T-cell (primary cell): ENCODE data around the gene PDXDC1. TPM values are rescaled to one million over a fixed set of nuclear protein-coding genes. Genes with fewer than 3 reads are reported as not detected.
"Not testable (repeated sequence)": the region's sequence is repeated elsewhere in the genome, so short reads cannot be mapped to it uniquely, and the experiment has no call there.

Experiments used
- ATAC-seq, 4 experiments: fragments of 200-7000 bp in 3 of 4; fragments of 150-1000 bp in 1 of 4; cut with Tn5 transposase; replicated peaks in 1 of 4; 1 replicate in 3 of 4; 2 replicates in 1 of 4; pipeline ENCODE4 v1.10.0; 2021; ENCODE audit warnings: moderate library complexity in 3 of 4, mild to moderate bottlenecking in 2 of 4, moderate number of reproducible peaks in 1 of 4
- CTCF ChIA-PET, 2 donors: fragments of 300-600 bp; sonication (Branson Sonifier 250); formaldehyde crosslinking; loops; one replicate each; lab custom pipeline; 2022; ENCODE audit warnings: antibody characterized with exemption in 2 of 2; lab: Charles Lee
- POLR2A ChIA-PET, 2 donors: fragments of 300-600 bp; sonication (Branson Sonifier 250); formaldehyde crosslinking; loops; one replicate each; lab custom pipeline; 2022; ENCODE audit warnings: antibody characterized with exemption in 2 of 2; lab: Charles Lee
- DNase-seq, 35 experiments: peaks; one replicate each; pipeline versions ENCODE4 v3.0.0 to v3.0.0-alpha.2; 2013 to 2023
- H3K27ac ChIP-seq: one replicate; pipeline ENCODE4 v1.5.1; 2013; ENCODE audit warnings: low read length
- H3K27me3 ChIP-seq, 2 experiments: replicated peaks in 1 of 2; 1 replicate in 1 of 2; 2 replicates in 1 of 2; pipeline versions ENCODE4 v1.6.1 to v1.7.0; 2013; ENCODE audit warnings: low read length in 1 of 2, mixed read lengths in 1 of 2; ENCODE audit not compliant: control insufficient read depth in 2 of 2, insufficient read depth in 2 of 2; ENCODE audit errors: extremely low read depth in 1 of 2
- H3K36me3 ChIP-seq, 2 donors: 1 replicate in 1 of 2; 2 replicates in 1 of 2; pipeline versions ENCODE4 v1.6.1 to v1.7.0; 2013; ENCODE audit warnings: low read length in 1 of 2; ENCODE audit not compliant: control insufficient read depth in 2 of 2, insufficient read depth in 1 of 2; ENCODE audit errors: extremely low read depth in 1 of 2
- H3K4me1 ChIP-seq, 2 experiments: 1 replicate in 1 of 2; 2 replicates in 1 of 2; pipeline versions ENCODE4 v1.6.1 to v1.7.0; 2013; ENCODE audit warnings: low read length in 2 of 2, mixed read lengths in 1 of 2; ENCODE audit not compliant: insufficient read depth in 2 of 2, control insufficient read depth in 1 of 2; ENCODE audit errors: extremely low read depth in 1 of 2
- H3K4me3 ChIP-seq, 2 donors: 1 replicate in 1 of 2; 2 replicates in 1 of 2; pipeline versions ENCODE4 v1.5.1 to v1.7.0; 2013; ENCODE audit warnings: mild to moderate bottlenecking in 2 of 2, low read length in 1 of 2, moderate library complexity in 1 of 2; ENCODE audit not compliant: control insufficient read depth in 1 of 2; ENCODE audit errors: extremely low read depth in 1 of 2
- H3K9me3 ChIP-seq: 2 replicates; pipeline ENCODE4 v1.7.0; 2013
- H3K27ac Mint-ChIP-seq, 2 donors: one replicate each; pipeline ENCODE4 v1.8.0; 2020 to 2021; ENCODE audit warnings: mild to moderate bottlenecking in 2 of 2, mixed read lengths in 2 of 2
- H3K27me3 Mint-ChIP-seq, 2 donors: one replicate each; pipeline ENCODE4 v1.8.0; 2021 to 2022; ENCODE audit warnings: mixed read lengths in 2 of 2
- H3K36me3 Mint-ChIP-seq: one replicate; pipeline ENCODE4 v1.8.0; 2021; ENCODE audit warnings: mixed read lengths
- H3K4me1 Mint-ChIP-seq, 3 donors: one replicate each; pipeline ENCODE4 v1.8.0; 2020 to 2022; ENCODE audit warnings: mixed read lengths in 3 of 3, mild to moderate bottlenecking in 1 of 3
- H3K4me3 Mint-ChIP-seq, 3 donors: one replicate each; pipeline ENCODE4 v1.8.0; 2020 to 2022; ENCODE audit warnings: mild to moderate bottlenecking in 3 of 3, mixed read lengths in 3 of 3, moderate library complexity in 3 of 3
- H3K9me3 Mint-ChIP-seq, 3 donors: one replicate each; pipeline ENCODE4 v1.8.0; 2020 to 2022; ENCODE audit warnings: mixed read lengths in 3 of 3
- WGBS: methylation state at CpG from one replicate; pipeline ENCODE4 v1.1.5; 2013; ENCODE audit warnings: missing lambda C conversion rate; ENCODE audit not compliant: insufficient coverage; 5-methylcytosine and 5-hydroxymethylcytosine counted together
- total RNA-seq, 35 experiments: library from RNA in 6 of 35; stranded (reverse) in 6 of 35; fragments of 120-200 nt in 1 of 35; gene quantifications; one replicate each; pipeline versions ENCODE4 v1.2.1 to v1.2.4 and lab custom pipeline; 2013 to 2026

PDXDC1 gene
- total RNA-seq, 5 donors from 2014 or later (not counting 1 experiment from before 2014, with no cell fraction given) = 63.3 to 84.7 (median 72.4) TPM

GRCh38 chr16:15100372-15100987 lies 125.7 kb downstream of the PDXDC1 start:
- 100% methylated on average over 1 of the region's 5 CpGs for WGBS
- H3K9me3 Mint-ChIP-seq = not testable (repeated sequence)

GRCh38 chr16:15127641-15128425 lies 153.0 kb downstream of the PDXDC1 start:
- H3K4me1 Mint-ChIP-seq, H3K4me1 ChIP-seq, POLR2A ChIA-PET, ATAC-seq, H3K27ac ChIP-seq, DNase-seq, H3K27me3 ChIP-seq, H3K36me3 ChIP-seq, H3K9me3 Mint-ChIP-seq, H3K4me3 ChIP-seq, H3K27me3 Mint-ChIP-seq, CTCF ChIA-PET, H3K4me3 Mint-ChIP-seq, H3K9me3 ChIP-seq, H3K36me3 Mint-ChIP-seq, H3K27ac Mint-ChIP-seq: not testable (repeated sequence)
- WGBS = no CpG with 5 or more reads among the region's 48 CpGs

More at GRCh38 chr16:15100372-15100987, 125.7 kb downstream of the PDXDC1 start:
- H3K27ac Mint-ChIP-seq, H3K4me3 Mint-ChIP-seq, H3K4me3 ChIP-seq, H3K27ac ChIP-seq, H3K27me3 ChIP-seq, DNase-seq, H3K9me3 ChIP-seq, ATAC-seq, H3K36me3 Mint-ChIP-seq, POLR2A ChIA-PET, H3K4me1 Mint-ChIP-seq, H3K4me1 ChIP-seq, H3K36me3 ChIP-seq, CTCF ChIA-PET, H3K27me3 Mint-ChIP-seq: not testable (repeated sequence)

GRCh38 chr16:15130256-15130932 lies 155.6 kb downstream of the PDXDC1 start:
- CTCF ChIA-PET, H3K9me3 ChIP-seq, ATAC-seq, H3K4me3 ChIP-seq, H3K9me3 Mint-ChIP-seq, H3K4me1 ChIP-seq, H3K27me3 Mint-ChIP-seq, H3K27ac ChIP-seq, POLR2A ChIA-PET, H3K4me1 Mint-ChIP-seq, DNase-seq, H3K27ac Mint-ChIP-seq, H3K4me3 Mint-ChIP-seq, H3K36me3 Mint-ChIP-seq, H3K27me3 ChIP-seq, H3K36me3 ChIP-seq: not testable (repeated sequence)
- WGBS = 97% methylated on average over 11 of the region's 37 CpGs

- H3K36me3 ChIP-seq, H3K9me3 ChIP-seq, H3K4me1 Mint-ChIP-seq, H3K36me3 Mint-ChIP-seq, H3K27ac ChIP-seq, H3K27ac Mint-ChIP-seq, H3K4me1 ChIP-seq, CTCF ChIA-PET, H3K9me3 Mint-ChIP-seq, H3K4me3 ChIP-seq, H3K27me3 Mint-ChIP-seq, H3K4me3 Mint-ChIP-seq, DNase-seq, ATAC-seq, POLR2A ChIA-PET, H3K27me3 ChIP-seq: not testable (repeated sequence)
- WGBS = 98% methylated on average over 9 of the region's 51 CpGs
These were observed 156.3 kb downstream of the PDXDC1 start for GRCh38 chr16:15130943-15131700.

- H3K4me3 Mint-ChIP-seq, H3K27ac Mint-ChIP-seq, CTCF ChIA-PET, ATAC-seq, H3K9me3 Mint-ChIP-seq, H3K36me3 ChIP-seq, H3K27ac ChIP-seq, POLR2A ChIA-PET, H3K27me3 Mint-ChIP-seq, H3K27me3 ChIP-seq, H3K4me3 ChIP-seq, DNase-seq, H3K4me1 ChIP-seq, H3K4me1 Mint-ChIP-seq, H3K36me3 Mint-ChIP-seq, H3K9me3 ChIP-seq: not testable (repeated sequence)
- WGBS = 100% methylated on average over 3 of the region's 41 CpGs
These were observed 158.0 kb downstream of the PDXDC1 start for GRCh38 chr16:15132719-15133428.

- H3K36me3 Mint-ChIP-seq, H3K36me3 ChIP-seq, H3K4me3 ChIP-seq, H3K27me3 Mint-ChIP-seq, H3K9me3 ChIP-seq, DNase-seq, H3K4me3 Mint-ChIP-seq, CTCF ChIA-PET, H3K27ac Mint-ChIP-seq, ATAC-seq, H3K4me1 ChIP-seq, H3K9me3 Mint-ChIP-seq, POLR2A ChIA-PET, H3K27ac ChIP-seq, H3K4me1 Mint-ChIP-seq, H3K27me3 ChIP-seq: not testable (repeated sequence)
- WGBS = 98% methylated on average over 8 of the region's 31 CpGs
These were observed 158.7 kb downstream of the PDXDC1 start for GRCh38 chr16:15133554-15133953.
